IPS-20b (cell line): ENCODE measurements around the gene PRKG1.

Experiments
- H3K27ac ChIP-seq: one replicate; pipeline ENCODE4 v1.5.1; 2013; ENCODE audit warnings: low read length
- H3K27me3 ChIP-seq: 2 replicates; pipeline ENCODE4 v1.6.1; 2013; ENCODE audit warnings: mild to moderate bottlenecking, low read length, inconsistent platforms; ENCODE audit not compliant: insufficient read depth
- H3K36me3 ChIP-seq: 2 replicates; pipeline ENCODE4 v1.6.1; 2013; ENCODE audit warnings: low read depth, mild to moderate bottlenecking, inconsistent platforms, low read length, moderate library complexity; ENCODE audit not compliant: insufficient read depth
- H3K4me1 ChIP-seq: 2 replicates; pipeline ENCODE4 v1.6.1; 2013; ENCODE audit warnings: mild to moderate bottlenecking, control low read depth, inconsistent platforms, low read length, moderate library complexity; ENCODE audit not compliant: insufficient read depth
- H3K4me3 ChIP-seq: 2 replicates; pipeline ENCODE4 v1.5.1; 2013; ENCODE audit warnings: mild to moderate bottlenecking, low read length, inconsistent platforms
- H3K9ac ChIP-seq: 2 replicates; pipeline ENCODE4 v1.6.1; 2013; ENCODE audit warnings: low read depth, mild to moderate bottlenecking, inconsistent platforms, low read length, moderate library complexity
- H3K9me3 ChIP-seq: 2 replicates; pipeline ENCODE4 v1.6.1; 2013; ENCODE audit warnings: mild to moderate bottlenecking, low read depth, low read length, inconsistent platforms; ENCODE audit not compliant: insufficient read depth

PRKG1 gene

GRCh38 chr10:52265131-52265926, 1191.0 kb downstream of the PRKG1 start:
- Histone ChIP-seq H3K9ac (no peak overlapping the region), H3K27ac (no peak overlapping the region), H3K4me1 (peaks cover 11% of the 10 kb centered on the region), H3K36me3 (no peaks in the 10 kb centered on the region), H3K4me3 (no peak overlapping the region), H3K27me3 (no peaks in the 10 kb centered on the region), H3K9me3 (no peaks in the 10 kb centered on the region)

GRCh38 chr10:52266858-52267257, 1192.6 kb downstream of the PRKG1 start:
- Histone ChIP-seq H3K27ac (no peak overlapping the region), H3K9ac (no peak overlapping the region), H3K36me3 (no peaks in the 10 kb centered on the region), H3K4me1 (peaks cover 11% of the 10 kb centered on the region), H3K9me3 (no peaks in the 10 kb centered on the region), H3K27me3 (no peaks in the 10 kb centered on the region), H3K4me3 (no peak overlapping the region)

DNA sequence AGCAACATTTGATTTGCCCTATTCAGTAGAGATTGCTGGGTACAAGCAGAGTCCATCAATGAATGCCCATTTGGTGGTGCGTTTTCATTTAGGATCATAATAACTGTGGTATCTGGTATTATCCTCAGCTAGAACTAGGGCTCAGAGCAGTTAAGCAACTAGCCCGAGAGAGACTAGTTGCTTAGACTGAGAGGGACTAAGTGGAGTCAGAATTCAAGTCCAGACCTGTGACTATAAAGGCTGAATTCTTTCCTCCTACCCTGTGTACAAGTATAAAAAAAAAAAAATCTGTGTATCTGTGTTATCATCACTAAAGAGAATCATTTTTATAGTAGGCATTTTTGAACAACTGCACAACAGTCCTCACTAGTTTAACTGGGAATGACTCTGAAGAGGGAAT, 1194.5 kb downstream of the PRKG1 start:
- H3K9ac ChIP-seq = no peak overlapping the region
- no peak overlapping the region for H3K4me3 ChIP-seq
- H3K27ac ChIP-seq = no peak overlapping the region
- H3K9me3 ChIP-seq = no peaks in the 10 kb centered on the region
- peaks cover 11% of the 10 kb centered on the region for H3K4me1 ChIP-seq
- no peaks in the 10 kb centered on the region for H3K27me3 ChIP-seq
- no peaks in the 10 kb centered on the region for H3K36me3 ChIP-seq

DNA sequence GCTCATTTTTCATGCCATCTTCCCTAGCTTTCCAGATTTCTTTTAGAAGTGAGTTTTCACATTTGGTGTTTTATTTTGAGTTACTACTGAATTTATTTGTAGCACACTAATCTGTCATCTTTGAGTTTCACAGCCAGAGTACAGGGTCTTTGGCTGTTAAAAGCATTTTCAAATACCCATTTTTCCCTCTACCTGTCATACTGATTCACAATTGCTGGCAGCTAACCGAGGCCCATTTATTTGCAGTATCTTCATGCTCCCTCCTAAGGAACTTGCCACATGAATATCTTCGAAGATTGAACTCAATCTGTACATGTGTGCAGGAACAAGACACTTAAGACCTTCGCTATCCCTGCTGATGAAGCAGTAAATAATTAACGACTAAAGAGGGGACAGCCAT, 1194.9 kb downstream of the PRKG1 start:
- H3K27ac ChIP-seq = no peak overlapping the region
- H3K27me3 ChIP-seq = no peaks in the 10 kb centered on the region
- no peaks in the 10 kb centered on the region for H3K9me3 ChIP-seq
- H3K4me1 ChIP-seq = peaks cover 11% of the 10 kb centered on the region
- no peaks in the 10 kb centered on the region for H3K36me3 ChIP-seq
- H3K4me3 ChIP-seq = no peak overlapping the region
- no peak overlapping the region for H3K9ac ChIP-seq

GRCh38 chr10:52276163-52276562, 1201.9 kb downstream of the PRKG1 start:
- Histone ChIP-seq H3K4me3 (no peak overlapping the region), H3K36me3 (no peaks in the 10 kb centered on the region), H3K9ac (no peak overlapping the region), H3K27ac (no peak overlapping the region), H3K9me3 (no peaks in the 10 kb centered on the region; the same call in 1 of the 2 replicates), H3K27me3 (no peaks in the 10 kb centered on the region), H3K4me1 (no peaks in the 10 kb centered on the region)

DNA sequence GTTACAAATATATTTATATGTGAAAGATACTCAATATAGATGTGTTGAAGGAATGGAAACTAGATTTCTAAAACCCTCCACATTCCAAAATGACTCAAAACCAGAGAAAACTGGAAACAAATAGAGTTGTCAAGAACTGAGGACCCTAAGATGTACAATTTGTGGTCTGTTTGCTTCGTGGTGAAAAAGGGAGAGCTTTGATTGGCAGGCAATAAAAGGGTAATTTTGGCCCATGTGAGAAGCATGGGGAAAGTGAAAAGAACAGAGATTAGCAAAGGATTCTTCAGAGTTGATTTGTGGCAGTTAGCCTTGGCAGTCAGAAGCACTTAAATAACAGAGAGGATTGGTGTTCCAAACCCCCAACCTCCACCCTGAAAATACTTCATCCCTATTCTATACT, 1202.7 kb downstream of the PRKG1 start:
- Histone ChIP-seq H3K9me3 (no peaks in the 10 kb centered on the region; the same call in 1 of the 2 replicates), H3K4me3 (no peak overlapping the region), H3K27ac (no peak overlapping the region), H3K4me1 (no peaks in the 10 kb centered on the region), H3K9ac (no peak overlapping the region), H3K27me3 (no peaks in the 10 kb centered on the region), H3K36me3 (no peaks in the 10 kb centered on the region)

- Histone ChIP-seq H3K9ac (no peak overlapping the region), H3K27me3 (no peaks in the 10 kb centered on the region)
Measured at GRCh38 chr10:52279546-52279945, 1205.3 kb downstream of the PRKG1 start.

DNA sequence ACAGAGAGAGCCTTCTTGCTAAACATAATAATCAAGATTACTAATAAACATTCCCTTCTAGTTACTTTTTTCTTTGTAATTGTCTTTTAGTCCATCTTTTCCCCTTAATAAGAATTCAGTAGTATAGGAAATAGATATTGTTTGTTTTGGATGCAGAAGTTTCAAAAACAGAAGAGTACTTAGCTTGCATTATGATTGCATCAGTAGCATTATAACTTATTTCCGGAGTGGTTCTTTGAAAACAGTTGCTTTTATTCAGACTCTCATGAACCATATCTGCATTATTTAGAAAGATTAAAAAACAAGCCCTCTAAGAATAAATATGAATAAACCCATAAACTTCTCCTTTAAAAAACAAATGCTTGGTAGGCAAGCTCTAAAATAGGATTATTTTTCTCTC, 1205.8 kb downstream of the PRKG1 start:
- no peak overlapping the region for H3K9ac ChIP-seq

More at GRCh38 chr10:52279546-52279945, 1205.3 kb downstream of the PRKG1 start:
- Histone ChIP-seq H3K36me3 (no peaks in the 10 kb centered on the region), H3K4me1 (no peaks in the 10 kb centered on the region), H3K27ac (no peak overlapping the region), H3K9me3 (no peaks in the 10 kb centered on the region; the same call in 1 of the 2 replicates), H3K4me3 (no peak overlapping the region)

GRCh38 chr10:52283174-52283573, 1208.9 kb downstream of the PRKG1 start:
- Histone ChIP-seq H3K27ac (no peak overlapping the region), H3K4me1 (no peaks in the 10 kb centered on the region), H3K27me3 (no peaks in the 10 kb centered on the region), H3K4me3 (no peak overlapping the region), H3K36me3 (no peaks in the 10 kb centered on the region), H3K9ac (no peak overlapping the region), H3K9me3 (no peaks in the 10 kb centered on the region)

More for the DNA sequence above, 1205.8 kb downstream of the PRKG1 start:
- Histone ChIP-seq H3K36me3 (no peaks in the 10 kb centered on the region), H3K4me1 (no peaks in the 10 kb centered on the region), H3K27ac (no peak overlapping the region), H3K4me3 (no peak overlapping the region), H3K27me3 (no peaks in the 10 kb centered on the region), H3K9me3 (no peaks in the 10 kb centered on the region; the same call in 1 of the 2 replicates)

- H3K36me3 ChIP-seq = no peaks in the 10 kb centered on the region
- H3K4me1 ChIP-seq = no peaks in the 10 kb centered on the region
- no peak overlapping the region for H3K4me3 ChIP-seq
- no peak overlapping the region for H3K9ac ChIP-seq
- no peaks in the 10 kb centered on the region for H3K27me3 ChIP-seq
- no peaks in the 10 kb centered on the region for H3K9me3 ChIP-seq
- no peak overlapping the region for H3K27ac ChIP-seq
Measured at GRCh38 chr10:52284416-52285013, 1210.2 kb downstream of the PRKG1 start.

- Histone ChIP-seq H3K27ac (no peak overlapping the region), H3K27me3 (no peaks in the 10 kb centered on the region), H3K9ac (no peak overlapping the region), H3K36me3 (no peaks in the 10 kb centered on the region), H3K9me3 (no peaks in the 10 kb centered on the region), H3K4me3 (no peak overlapping the region), H3K4me1 (no peaks in the 10 kb centered on the region)
Measured at GRCh38 chr10:52287866-52288265, 1213.6 kb downstream of the PRKG1 start.

DNA sequence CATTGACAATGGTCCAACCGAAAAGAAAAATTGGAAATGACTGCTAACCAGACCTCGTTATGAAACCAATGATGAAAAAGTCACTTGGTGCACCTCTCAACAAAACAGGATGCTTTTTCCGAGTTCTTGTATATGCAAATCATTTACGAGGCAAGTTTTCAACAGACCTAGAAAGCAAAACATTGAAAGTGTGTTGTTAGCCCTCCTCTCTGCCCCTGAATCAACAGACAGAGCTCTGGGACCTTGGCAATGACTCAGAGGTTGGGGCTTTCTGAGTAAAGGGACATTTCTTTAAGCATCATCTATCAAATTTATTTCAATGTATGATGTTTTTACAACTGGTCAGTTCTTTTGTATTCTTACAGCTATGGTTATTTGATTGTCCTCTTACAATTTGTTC, 1223.5 kb downstream of the PRKG1 start:
- Histone ChIP-seq H3K36me3 (no peaks in the 10 kb centered on the region), H3K9ac (no peak overlapping the region), H3K27ac (no peak overlapping the region), H3K4me1 (no peaks in the 10 kb centered on the region), H3K4me3 (no peak overlapping the region), H3K9me3 (no peaks in the 10 kb centered on the region), H3K27me3 (no peaks in the 10 kb centered on the region)
